GM19023 (cell line): ENCODE measurements around the gene CLASP2.

Experiments used
- ATAC-seq: cut with Tn5 transposase; IDR thresholded peaks from one replicate; pipeline ENCODE4 v1.9.1; 2021; ENCODE audit warnings: mild to moderate bottlenecking, moderate library complexity; ENCODE audit not compliant: unreplicated experiment

The CLASP2 gene

GRCh38 chr3:33547101-33547500, 171.0 kb downstream of the CLASP2 start:
- ATAC-seq: no peak

- no peak for ATAC-seq
These were observed 173.9 kb downstream of the CLASP2 start for GRCh38 chr3:33544126-33544525.

GRCh38 chr3:33543601-33544000, 174.5 kb downstream of the CLASP2 start:
- no peak for ATAC-seq

- ATAC-seq: no peak
These were observed 176.1 kb downstream of the CLASP2 start for GRCh38 chr3:33541918-33542317.

- no peak for ATAC-seq
These were observed 179.2 kb downstream of the CLASP2 start for GRCh38 chr3:33538678-33539339.

GRCh38 chr3:33537133-33537532, 180.9 kb downstream of the CLASP2 start:
- ATAC-seq: no peak

- ATAC-seq: no peak
These were observed 191.3 kb downstream of the CLASP2 start for GRCh38 chr3:33526787-33527186.

- no peak for ATAC-seq
These were observed 192.8 kb downstream of the CLASP2 start for GRCh38 chr3:33525232-33525631.

- no peak for ATAC-seq
These were observed 194.9 kb downstream of the CLASP2 start for GRCh38 chr3:33523093-33523667.

GRCh38 chr3:33521736-33522135, 196.3 kb downstream of the CLASP2 start:
- ATAC-seq: no peak

- no peak for ATAC-seq
These were observed 204.7 kb downstream of the CLASP2 start for GRCh38 chr3:33513262-33513863.

- ATAC-seq: no peak
These were observed 213.0 kb downstream of the CLASP2 start for GRCh38 chr3:33505027-33505426.

GRCh38 chr3:33496449-33496848, 221.6 kb downstream of the CLASP2 start:
- ATAC-seq: no peak

- no peak for ATAC-seq
These were observed 226.3 kb downstream of the CLASP2 start for GRCh38 chr3:33491721-33492120.

GRCh38 chr3:33490641-33491241, 227.3 kb downstream of the CLASP2 start:
- no peak for ATAC-seq

- ATAC-seq: no peak
These were observed 229.4 kb downstream of the CLASP2 start for GRCh38 chr3:33488683-33489082.

- ATAC-seq: no peak
These were observed 229.8 kb downstream of the CLASP2 start for GRCh38 chr3:33488246-33488645.

GRCh38 chr3:33482111-33482521, 235.9 kb downstream of the CLASP2 start:
- ATAC-seq: no peak

GRCh38 chr3:33474896-33475295, 243.2 kb downstream of the CLASP2 start:
- no peak for ATAC-seq

- ATAC-seq: no peak
These were observed 244.2 kb downstream of the CLASP2 start for GRCh38 chr3:33473813-33474212.

- ATAC-seq: no peak
These were observed 250.3 kb downstream of the CLASP2 start for GRCh38 chr3:33467786-33468185.

GRCh38 chr3:33461097-33461496, 257.0 kb downstream of the CLASP2 start:
- no peak for ATAC-seq
